Ecto neural progenitor cell (in vitro differentiated cells): ENCODE results near the gene SMTNL1.
A peak's percentile ranks its signal among the peaks of the same experiment; 100 is the strongest.

Experiments
- DNase-seq: peaks from one replicate; pipeline ENCODE4 v3.0.0-alpha.2; 2018; ENCODE audit warnings: low spot score

SMTNL1 gene

GRCh38 chr11:57536947-57537619 lies at the start of gene SMTNL1:
Gene SMTNL1 (plus strand): TSS chr11:57537595. CDS start chr11:57542643, 5,048 bp downstream.
- peak; percentile 52 for DNase-seq

GRCh38 chr11:57487920-57488659 lies 49.3 kb upstream of the SMTNL1 start:
- no peak for DNase-seq

- no peak for DNase-seq
Observed at GRCh38 chr11:57490456-57491248, 46.7 kb upstream of the SMTNL1 start.

GRCh38 chr11:57491371-57492061 lies 45.9 kb upstream of the SMTNL1 start:
- peak; percentile 81 for DNase-seq

- DNase-seq, result peak; percentile 70
Observed at GRCh38 chr11:57493507-57494503, 43.6 kb upstream of the SMTNL1 start.

- DNase-seq, result no peak
Observed at GRCh38 chr11:57496109-57496820, 41.1 kb upstream of the SMTNL1 start.

- DNase-seq, result no peak
Observed at GRCh38 chr11:57497303-57498247, 39.8 kb upstream of the SMTNL1 start.

GRCh38 chr11:57498540-57498939 lies 38.9 kb upstream of the SMTNL1 start:
- no peak for DNase-seq

GRCh38 chr11:57499413-57499982 lies 37.9 kb upstream of the SMTNL1 start:
- DNase-seq, result peak; percentile 97

GRCh38 chr11:57499983-57500461 lies 37.4 kb upstream of the SMTNL1 start:
- no peak for DNase-seq

- DNase-seq, result no peak
Observed at GRCh38 chr11:57500515-57500914, 36.9 kb upstream of the SMTNL1 start.

- DNase-seq, result no peak
Observed at GRCh38 chr11:57500926-57501325, 36.5 kb upstream of the SMTNL1 start.

GRCh38 chr11:57501953-57502352 lies 35.4 kb upstream of the SMTNL1 start:
- DNase-seq, result no peak

- no peak for DNase-seq
Observed at GRCh38 chr11:57502376-57502775, 35.0 kb upstream of the SMTNL1 start.

- DNase-seq, result no peak
Observed at GRCh38 chr11:57502870-57503269, 34.5 kb upstream of the SMTNL1 start.

GRCh38 chr11:57504511-57504910 lies 32.9 kb upstream of the SMTNL1 start:
- DNase-seq, result no peak

- no peak for DNase-seq
Observed at GRCh38 chr11:57506522-57506921, 30.9 kb upstream of the SMTNL1 start.

- DNase-seq, result no peak
Observed at GRCh38 chr11:57508341-57509170, 28.8 kb upstream of the SMTNL1 start.
